SK-N-SH (cell line): Measurements from ENCODE around the gene TUBA4A. TPM values are rescaled to one million over a fixed set of nuclear protein-coding genes. Genes with fewer than 3 reads are reported as not detected.

Source experiments
- CTCF ChIA-PET: fragments of 300-600, 350-600 bp; formaldehyde crosslinking; extraction: SDS; loops from one replicate; lab custom pipeline; 2021; lab: Yijun Ruan, JAX
- POLR2A ChIA-PET: fragments of 350-600 bp; sonication (Branson Sonifier 250); formaldehyde crosslinking; extraction: SDS; loops from one replicate; lab custom pipeline; 2020; ENCODE audit warnings: antibody characterized with exemption, inconsistent platforms; lab: Yijun Ruan, JAX
- DNase-seq: peaks from one replicate; pipeline ENCODE4 v3.0.0; 2012
- H2AFZ ChIP-seq: fragments of 200-600 bp; sonication (generic); 2 replicates; pipeline ENCODE4 v1.8.1; 2016; ENCODE audit warnings: antibody characterized with exemption, mild to moderate bottlenecking, low read depth
- H3F3A ChIP-seq: fragments of 200-600 bp; sonication (generic); replicated peaks from 2 replicates; pipeline ENCODE3; 2016; ENCODE audit warnings: antibody characterized with exemption, mild to moderate bottlenecking; ENCODE audit not compliant: insufficient read depth
- H3K27ac ChIP-seq, 2 experiments: fragments of 200-500 bp in 1 of 2; fragments of 200-600 bp in 1 of 2; sonication (Bioruptor generic) in 1 of 2; sonication (generic), shearing (Covaris generic) in 1 of 2; 2 replicates each; pipeline versions ENCODE4 v1.5.1 to v1.6.1; 2014 to 2016; ENCODE audit warnings: low read depth in 2 of 2, inconsistent platforms in 1 of 2, low read length in 1 of 2, mild to moderate bottlenecking in 1 of 2, mixed read lengths in 1 of 2
- H3K27me3 ChIP-seq: fragments of 200-600 bp; sonication (generic), shearing (Covaris generic); 2 replicates; pipeline ENCODE4 v1.6.1; 2016; ENCODE audit warnings: mixed run types; ENCODE audit not compliant: insufficient read depth
- H3K36me3 ChIP-seq, 2 experiments: fragments of 200-500 bp in 1 of 2; fragments of 200-600 bp in 1 of 2; sonication (Bioruptor generic) in 1 of 2; sonication (generic) in 1 of 2; replicated peaks in 1 of 2; 2 replicates each; pipeline versions ENCODE3 to v1.5.1; 2014 to 2016; ENCODE audit warnings: low read length in 1 of 2, mild to moderate bottlenecking in 1 of 2; ENCODE audit not compliant: insufficient read depth in 2 of 2, control insufficient read depth in 1 of 2
- H3K4me1 ChIP-seq, 2 experiments: fragments of 200-500 bp in 1 of 2; fragments of 200-600 bp in 1 of 2; sonication (Bioruptor generic) in 1 of 2; sonication (generic), shearing (Covaris generic) in 1 of 2; 2 replicates each; pipeline versions ENCODE4 v1.5.1 to v1.6.1; 2014 to 2016; ENCODE audit warnings: low read depth in 1 of 2, low read length in 1 of 2, mixed run types in 1 of 2; ENCODE audit not compliant: insufficient read depth in 2 of 2, control insufficient read depth in 1 of 2
- H3K4me2 ChIP-seq: fragments of 200-600 bp; sonication (generic), shearing (Covaris generic); 2 replicates; pipeline ENCODE4 v1.6.1; 2017; ENCODE audit warnings: mixed run types
- H3K4me3 ChIP-seq, 2 experiments: fragments of 200-500 bp in 1 of 2; fragments of 200-600 bp in 1 of 2; sonication (Bioruptor generic) in 1 of 2; sonication (generic), shearing (Covaris generic) in 1 of 2; 2 replicates each; pipeline versions ENCODE4 v1.5.1 to v1.8.1; 2014 to 2016; ENCODE audit warnings: low read depth in 2 of 2, inconsistent platforms in 1 of 2, low read length in 1 of 2, mild to moderate bottlenecking in 1 of 2, mixed read lengths in 1 of 2, moderate library complexity in 1 of 2
- H3K79me2 ChIP-seq: fragments of 200-600 bp; sonication (generic); 2 replicates; pipeline ENCODE4 v1.8.1; 2017; ENCODE audit warnings: mild to moderate bottlenecking; ENCODE audit not compliant: insufficient read depth
- H3K9ac ChIP-seq: fragments of 200-600 bp; sonication (generic); 2 replicates; pipeline ENCODE4 v1.6.1; 2017; ENCODE audit warnings: mixed run types
- H3K9me2 ChIP-seq: fragments of 200-600 bp; sonication (generic); 2 replicates; pipeline ENCODE4 v1.6.1; 2017; ENCODE audit warnings: mixed run types
- H3K9me3 ChIP-seq: fragments of 200-600 bp; sonication (generic); 2 replicates; pipeline ENCODE4 v1.6.1; 2017; ENCODE audit warnings: mixed run types, mild to moderate bottlenecking, moderate library complexity
- H4K20me1 ChIP-seq: fragments of 200-600 bp; sonication (generic); 2 replicates; pipeline ENCODE4 v1.6.1; 2017; ENCODE audit warnings: mild to moderate bottlenecking, mixed run types; ENCODE audit not compliant: insufficient read depth
- CTCF ChIP-seq: fragments of 200-600 bp; sonication (generic); IDR thresholded peaks from 2 replicates; pipeline ENCODE4 v1.6.1; 2017; ENCODE audit warnings: antibody characterized with exemption, mild to moderate bottlenecking, moderate library complexity
- EZH2phosphoT487 ChIP-seq: fragments of 200-600 bp; sonication (generic); IDR thresholded peaks from 2 replicates; pipeline ENCODE4 v1.6.1; 2017; ENCODE audit warnings: low read depth, mixed run types, mild to moderate bottlenecking, antibody characterized with exemption, moderate library complexity, borderline replicate concordance
- FOSL2 ChIP-seq: IDR thresholded peaks from 2 replicates; pipeline ENCODE4 v1.4.0; 2012; ENCODE audit warnings: low read depth, mild to moderate bottlenecking, moderate library complexity, borderline replicate concordance
- FOXM1 ChIP-seq: IDR thresholded peaks from 2 replicates; pipeline ENCODE4 v1.4.0; 2012; ENCODE audit warnings: low read depth, mild to moderate bottlenecking
- GABPA ChIP-seq: IDR thresholded peaks from 2 replicates; pipeline ENCODE4 v1.4.0; 2012; ENCODE audit warnings: low read depth, mild to moderate bottlenecking
- GATA2 ChIP-seq: sonication (generic); formaldehyde crosslinking; IDR thresholded peaks from 2 replicates; pipeline ENCODE4 v1.5.0; 2020; ENCODE audit warnings: mild to moderate bottlenecking, missing genetic modification reagents
- JUND ChIP-seq: IDR thresholded peaks from 2 replicates; pipeline ENCODE4 v1.4.0; 2012
- MAX ChIP-seq: IDR thresholded peaks from 2 replicates; pipeline ENCODE4 v1.4.0; 2012; ENCODE audit warnings: low read depth
- MEF2A ChIP-seq: IDR thresholded peaks from 2 replicates; pipeline ENCODE4 v1.4.0; 2012; ENCODE audit warnings: low read depth, borderline replicate concordance
- MXI1 ChIP-seq: IDR thresholded peaks from 2 replicates; pipeline ENCODE4 v1.6.1; 2012; ENCODE audit warnings: mild to moderate bottlenecking, low read depth, low read length, improper control_type of control experiment
- NFIC ChIP-seq: IDR thresholded peaks from 2 replicates; pipeline ENCODE4 v1.4.0; 2012; ENCODE audit warnings: borderline replicate concordance
- PBX3 ChIP-seq: IDR thresholded peaks from 2 replicates; pipeline ENCODE4; 2012
- RAD21 ChIP-seq: IDR thresholded peaks from 2 replicates; pipeline ENCODE4 v1.6.1; 2012; ENCODE audit warnings: mild to moderate bottlenecking, low read length
- REST ChIP-seq: IDR thresholded peaks from 2 replicates; pipeline ENCODE4 v1.6.1; 2012; ENCODE audit warnings: mild to moderate bottlenecking, low read depth, low read length, moderate library complexity
- RXRA ChIP-seq: IDR thresholded peaks from 2 replicates; pipeline ENCODE4 v1.4.0; 2012; ENCODE audit warnings: low read depth, mild to moderate bottlenecking, borderline replicate concordance
- SMC3 ChIP-seq: IDR thresholded peaks from 2 replicates; pipeline ENCODE4 v1.6.1; 2012; ENCODE audit warnings: low read depth, low read length, improper control_type of control experiment
- TCF12 ChIP-seq: IDR thresholded peaks from 2 replicates; pipeline ENCODE4 v1.4.0; 2012
- TEAD4 ChIP-seq: IDR thresholded peaks from 2 replicates; pipeline ENCODE4 v1.4.0; 2012; ENCODE audit warnings: mild to moderate bottlenecking, borderline replicate concordance; ENCODE audit not compliant: insufficient read depth
- YY1 ChIP-seq: IDR thresholded peaks from 2 replicates; pipeline ENCODE4 v1.4.0; 2012; ENCODE audit warnings: low read depth, mild to moderate bottlenecking
- ZBTB33 ChIP-seq: IDR thresholded peaks from 2 replicates; pipeline ENCODE4 v1.4.0; 2012; ENCODE audit warnings: low read depth, borderline replicate concordance
- WGBS: methylation state at CpG from one replicate; pipeline ENCODE4 v1.1.6; 2017; ENCODE audit warnings: low lambda C conversion rate; 5-methylcytosine and 5-hydroxymethylcytosine counted together
- polyA plus RNA-seq, 3 experiments: library from polyadenylated mRNA; depleted of rRNA; stranded (reverse); fragments of >200 nt; gene quantifications; 2 replicates each; pipeline ENCODE4 v1.2.3, GENCODE V29; 2012

Gene TUBA4A
- polyA plus RNA-seq, 1 of the 3 experiments (the other 2 are of a cell fraction): 6.2 TPM

- no peaks in the 10 kb centered on the region for H4K20me1 ChIP-seq
- no peak overlapping the region for H3K27ac ChIP-seq
- WGBS: 88% methylated on average over 14 of the region's 14 CpGs
Observed at GRCh38 chr2:219296142-219296541, 42.4 kb upstream of the TUBA4A start.

More at GRCh38 chr2:219296142-219296541, 42.4 kb upstream of the TUBA4A start:
- H2AFZ ChIP-seq: no peak overlapping the region
- H3K9ac ChIP-seq: no peak overlapping the region
- ChIA-PET CTCF (interaction anchor here (1.6 to 9.0 kb wide), 15 partner anchors 13 to 267 kb away, joined by 5 to 312 read pairs (median 23); partner anchors contain the start of genes ANKZF1, ATG9A, CNPPD1 and DNAJB2), POLR2A (interaction anchor here (1.4 to 1.7 kb wide), 2 partner anchors 13 to 77 kb away, joined by 4 to 7 read pairs; partner anchors contain the start of gene ABCB6)
- DNase-seq: no peak
- H3K79me2 ChIP-seq: no peaks in the 10 kb centered on the region
- no peaks in the 10 kb centered on the region for H3K9me2 ChIP-seq
- peaks cover 0 to 7% of the 10 kb centered on the region in 2 experiments; a peak in 1 of 4 replicates for H3K4me1 ChIP-seq
- no peaks in the 10 kb centered on the region for H3K9me3 ChIP-seq
- H3K4me3 ChIP-seq: no peak overlapping the region
- no peak overlapping the region for H3K4me2 ChIP-seq
- TF ChIP-seq TEAD4 (no peak), PBX3 (no peak), GATA2 (CRISPR knock-in tag) (no peak), CTCF (no peak), MXI1 (no peak), RAD21 (no peak), YY1 (no peak), FOSL2 (no peak), GABPA (no peak), EZH2phosphoT487 (no peak), TCF12 (no peak), REST (no peak), SMC3 (no peak), FOXM1 (no peak), ZBTB33 (no peak), RXRA (no peak), JUND (no peak), MEF2A (no peak), NFIC (no peak), MAX (no peak)
- no peaks in the 10 kb centered on the region for H3K27me3 ChIP-seq
- no peaks in the 10 kb centered on the region for H3K36me3 ChIP-seq
- H3F3A ChIP-seq: no peaks in the 10 kb centered on the region
